Endothelial cell of umbilical vein (primary cell): ENCODE results near the gene MAGI1. TPM values are rescaled to one million over a fixed set of nuclear protein-coding genes. Genes with fewer than 3 reads are reported as not detected.

Experiments
- BruUV-seq: library from RNA; stranded (reverse); fragments of 400-500 nt; replicated peaks from 2 replicates; lab custom pipeline; 2021; lab: Mats Ljungman, UMichigan
- CTCF ChIA-PET: fragments of 300-600, 350-600 bp; sonication (Branson Sonifier 250); formaldehyde crosslinking; loops from one replicate; lab custom pipeline; 2021; ENCODE audit warnings: antibody characterized with exemption, inconsistent platforms; lab: Charles Lee
- POLR2A ChIA-PET: fragments of 300-600, 350-600 bp; sonication (Branson Sonifier 250); formaldehyde crosslinking; loops from one replicate; lab custom pipeline; 2021; ENCODE audit warnings: antibody characterized with exemption, inconsistent platforms; lab: Charles Lee
- DNase-seq: peaks from one replicate; pipeline ENCODE4 v3.0.0-alpha.2; 2011; ENCODE audit warnings: low read depth, low spot score
- FAIRE-seq: peaks from 2 replicates; lab custom pipeline; 2011; peaks lifted over from hg19 to GRCh38; lab: Jason Lieb, UNC
- H2AFZ ChIP-seq: 2 replicates; pipeline ENCODE4 v1.6.0; 2012; ENCODE audit warnings: low read depth, low read length, control low read depth, inconsistent platforms
- H3K27ac ChIP-seq: 2 replicates; pipeline ENCODE4 v1.5.1; 2011; ENCODE audit warnings: low read depth, mild to moderate bottlenecking, control low read depth, low read length, moderate library complexity; ENCODE audit not compliant: insufficient read depth
- H3K27me3 ChIP-seq, 2 experiments: 2 replicates each; pipeline versions ENCODE4 v1.6.0 to v1.6.1; 2011; ENCODE audit warnings: low read length in 2 of 2, mixed read lengths in 1 of 2; ENCODE audit not compliant: control insufficient read depth in 2 of 2, insufficient read depth in 2 of 2
- H3K36me3 ChIP-seq, 2 experiments: 2 replicates in 1 of 2; 3 replicates in 1 of 2; pipeline ENCODE4 v1.5.1; 2011; ENCODE audit warnings: low read length in 2 of 2, mild to moderate bottlenecking in 1 of 2, moderate library complexity in 1 of 2; ENCODE audit not compliant: control insufficient read depth in 2 of 2, insufficient read depth in 2 of 2; ENCODE audit errors: extremely low read depth in 1 of 2
- H3K4me1 ChIP-seq: 3 replicates; pipeline ENCODE4 v1.5.1; 2011; ENCODE audit warnings: mild to moderate bottlenecking, low read length; ENCODE audit not compliant: control insufficient read depth, insufficient read depth; ENCODE audit errors: extremely low read depth
- H3K4me2 ChIP-seq: 2 replicates; pipeline ENCODE4 v1.6.1; 2011; ENCODE audit warnings: low read length, control low read depth, mixed read lengths; ENCODE audit not compliant: insufficient read depth
- H3K4me3 ChIP-seq, 3 experiments: fragments of 200-600 bp in 1 of 3; sonication (generic), shearing (Covaris generic) in 1 of 3; replicated peaks in 1 of 3; 2 replicates each; pipeline ENCODE4 v1.5.1; 2011 to 2016; ENCODE audit warnings: control low read depth in 3 of 3, low read length in 3 of 3, mild to moderate bottlenecking in 2 of 3, inconsistent platforms in 1 of 3, low read depth in 1 of 3, moderate library complexity in 1 of 3; ENCODE audit not compliant: insufficient read depth in 1 of 3
- H3K79me2 ChIP-seq: 2 replicates; pipeline ENCODE4 v1.6.0; 2012; ENCODE audit warnings: low read length, inconsistent platforms; ENCODE audit not compliant: control insufficient read depth, insufficient read depth
- H3K9ac ChIP-seq: replicated peaks from 2 replicates; pipeline ENCODE3; 2011; ENCODE audit warnings: low read length, control low read depth; ENCODE audit not compliant: insufficient read depth; ENCODE audit errors: extremely low read depth
- H3K9me1 ChIP-seq: replicated peaks from 3 replicates; pipeline ENCODE4 v1.6.0; 2011; ENCODE audit warnings: mild to moderate bottlenecking, low read length; ENCODE audit not compliant: control insufficient read depth, insufficient read depth; ENCODE audit errors: extremely low read depth
- H3K9me3 ChIP-seq: replicated peaks from 2 replicates; pipeline ENCODE4 v1.5.1; 2012; ENCODE audit warnings: low read length, inconsistent platforms; ENCODE audit not compliant: control insufficient read depth, insufficient read depth
- H4K20me1 ChIP-seq: replicated peaks from 2 replicates; pipeline ENCODE3; 2011; ENCODE audit warnings: mild to moderate bottlenecking, low read length; ENCODE audit not compliant: control insufficient read depth, insufficient read depth; ENCODE audit errors: extremely low read depth
- CTCF ChIP-seq, 2 donors: IDR thresholded peaks; 1 replicate in 1 of 2; 2 replicates in 1 of 2; pipeline ENCODE4 v1.5.1; 2011; ENCODE audit warnings: low read length in 2 of 2, mild to moderate bottlenecking in 2 of 2, moderate library complexity in 2 of 2, control low read depth in 1 of 2, inconsistent platforms in 1 of 2, low read depth in 1 of 2; ENCODE audit not compliant: insufficient read depth in 1 of 2; ENCODE audit errors: extremely low read depth in 1 of 2
- EZH2 ChIP-seq: IDR thresholded peaks from 2 replicates; pipeline ENCODE4 v1.6.1; 2012; ENCODE audit warnings: borderline replicate concordance, low read depth, mild to moderate bottlenecking, moderate library complexity, low read length, inconsistent platforms; ENCODE audit not compliant: severe bottlenecking
- FOS ChIP-seq: IDR thresholded peaks from 2 replicates; pipeline ENCODE4 v1.6.1; 2011; ENCODE audit warnings: mild to moderate bottlenecking, low read length, moderate library complexity, borderline replicate concordance; ENCODE audit not compliant: insufficient read depth
- GATA2 ChIP-seq: IDR thresholded peaks from 2 replicates; pipeline ENCODE4 v1.7.0; 2011; ENCODE audit warnings: low read depth, mild to moderate bottlenecking, moderate library complexity, mixed read lengths, low read length; ENCODE audit not compliant: insufficient read length, insufficient read depth
- JUN ChIP-seq: IDR thresholded peaks from 2 replicates; pipeline ENCODE4 v1.6.1; 2011; ENCODE audit warnings: borderline replicate concordance, low read depth; ENCODE audit not compliant: insufficient read length, insufficient read depth
- MAX ChIP-seq: IDR thresholded peaks from 2 replicates; pipeline ENCODE4 v1.6.1; 2011; ENCODE audit not compliant: insufficient read depth, insufficient read length
- MYC ChIP-seq: IDR thresholded peaks from one replicate; pipeline ENCODE4 v1.6.1; 2011; ENCODE audit warnings: mild to moderate bottlenecking, low read depth, low read length
- POLR2A ChIP-seq: IDR thresholded peaks from 2 replicates; pipeline ENCODE4 v1.6.1; 2012; ENCODE audit warnings: low read depth, mild to moderate bottlenecking, control low read depth, low read length
- POLR2AphosphoS5 ChIP-seq: IDR thresholded peaks from 2 replicates; pipeline ENCODE4 v1.6.1; 2012; ENCODE audit warnings: low read depth, mild to moderate bottlenecking, control low read depth, low read length, moderate library complexity; ENCODE audit not compliant: insufficient read depth
- dilution Hi-C: fragments of 300-500 bp; cut with MboI; formaldehyde crosslinking; loops from one replicate; pipeline ENCODE4 v1.15.0; 2019; ENCODE audit warnings: low sequenced_read_pairs; ENCODE audit not compliant: extremely low pct_ligation_motif_present
- intact Hi-C: fragments of 100-400 bp; cut with micrococcal nuclease; formaldehyde crosslinking; loops from one replicate; pipeline ENCODE4 v1.10.0; 2022
- polyA plus RNA-seq, 4 experiments: library from polyadenylated mRNA; depleted of rRNA in 3 of 4; stranded (reverse) in 3 of 4; unstranded in 1 of 4; fragments of >200 nt; gene quantifications; 2 replicates each; pipeline versions ENCODE4 v1.2.1 to v1.2.3, GENCODE V29; 2011 to 2012; ENCODE audit warnings: missing spikeins in 1 of 4
- total RNA-seq: library from RNA; stranded (reverse); gene quantifications from 2 replicates; pipeline ENCODE4 v1.2.3, GENCODE V29; 2021

MAGI1 gene
- total and polyA plus RNA-seq, 2 donors (not counting 3 experiments of a cell fraction or from before 2014, with no cell fraction given): 10.1 to 47.9 TPM

GRCh38 chr3:66010348-66010738 is 28.4 kb downstream of the MAGI1 start:
- CTCF ChIA-PET: interaction anchor here (1.1 to 1.4 kb wide), 2 partner anchors 26 to 60 kb away, joined by 3 to 4 read pairs; no protein-coding TSS in a partner anchor
- no peaks in the 10 kb centered on the region for H3K36me3 ChIP-seq

GRCh38 chr3:66004244-66004643 is 34.5 kb downstream of the MAGI1 start:
- H3K4me3 ChIP-seq: no peak overlapping the region
- no peaks in the 10 kb centered on the region for H3K9me3 ChIP-seq
- DNase-seq (no peak), FAIRE-seq (no peak)
- BruUV-seq: no TSS peak
- H3K27ac ChIP-seq: no peak overlapping the region
- peaks cover 2% of the 10 kb centered on the region for H3K79me2 ChIP-seq
- intact Hi-C loops (no loop called here), dilution Hi-C loops (no loop called here)
- H2AFZ ChIP-seq: no peak overlapping the region
- POLR2A ChIA-PET: no interaction called here
- H3K9ac ChIP-seq: no peak overlapping the region
- TF ChIP-seq POLR2A (no peak), MAX (no peak), EZH2 (no peak), POLR2AphosphoS5 (no peak), GATA2 (no peak), FOS (no peak), CTCF (IDR thresholded peaks at IDR 0.05; ENCODE audit: extremely low read depth in 1 of 2, insufficient read depth in 1 of 2, low read depth in 1 of 2, low read length in 2 of 2) (no peak), MYC (no peak), JUN (no peak)
- no peaks in the 10 kb centered on the region for H3K36me3 ChIP-seq
- H3K9me1 ChIP-seq: no peaks in the 10 kb centered on the region
- H3K4me2 ChIP-seq: no peak overlapping the region
- CTCF ChIA-PET: interaction anchor here (1.5 to 2.0 kb wide), 2 partner anchors 16 to 19 kb away, joined by 3 to 4 read pairs; no protein-coding TSS in a partner anchor
- H3K27me3 ChIP-seq: no peaks in the 10 kb centered on the region
- H3K4me1 ChIP-seq: peaks cover 20% of the 10 kb centered on the region
- peaks cover 5% of the 10 kb centered on the region for H4K20me1 ChIP-seq

More at GRCh38 chr3:66010348-66010738, 28.4 kb downstream of the MAGI1 start:
- no peaks in the 10 kb centered on the region for H3K9me1 ChIP-seq
- no peak for DNase-seq
- H3K4me1 ChIP-seq: peaks cover 6% of the 10 kb centered on the region
- H3K9ac ChIP-seq: no peak overlapping the region
- no peak overlapping the region for H2AFZ ChIP-seq
- TF ChIP-seq GATA2: no peak
- no peak for TF ChIP-seq CTCF (IDR thresholded peaks at IDR 0.05; ENCODE audit: extremely low read depth in 1 of 2, insufficient read depth in 1 of 2, low read depth in 1 of 2, low read length in 2 of 2)
- FAIRE-seq: no peak
- no peak overlapping the region for H3K4me2 ChIP-seq
- dilution Hi-C loops (no loop called here), intact Hi-C loops (no loop called here)
- H3K27ac ChIP-seq: no peak overlapping the region
- no peaks in the 10 kb centered on the region for H3K27me3 ChIP-seq
- no peak overlapping the region for H3K4me3 ChIP-seq
- no TSS peak for BruUV-seq
- H4K20me1 ChIP-seq: peaks cover 5% of the 10 kb centered on the region
- no peaks in the 10 kb centered on the region for H3K9me3 ChIP-seq
- POLR2A ChIA-PET: no interaction called here
- H3K79me2 ChIP-seq: peaks cover 2% of the 10 kb centered on the region
